HCT116 (cell line): ENCODE data around the gene CEP152.

Source experiments
- CTCF ChIP-seq, 3 experiments: fragments of 200-600 bp in 1 of 3; sonication (generic) in 1 of 3; IDR thresholded peaks in 2 of 3; conservative IDR thresholded peaks in 1 of 3; 2 replicates each; pipeline ENCODE4 v1.5.1; 2012 to 2017; ENCODE audit warnings: low read depth in 2 of 3, low read length in 2 of 3, antibody characterized with exemption in 1 of 3, borderline replicate concordance in 1 of 3, control low read depth in 1 of 3, mild to moderate bottlenecking in 1 of 3, mixed read lengths in 1 of 3, mixed run types in 1 of 3, moderate library complexity in 1 of 3; ENCODE audit not compliant: insufficient read depth in 1 of 3
- SP1 ChIP-seq: IDR thresholded peaks from 2 replicates; pipeline ENCODE4 v1.6.1; 2012; ENCODE audit warnings: low read depth
- ZFX ChIP-seq: fragments of 450-650 bp; IDR thresholded peaks from 2 replicates; pipeline ENCODE4 v1.6.1; 2017

DNA sequence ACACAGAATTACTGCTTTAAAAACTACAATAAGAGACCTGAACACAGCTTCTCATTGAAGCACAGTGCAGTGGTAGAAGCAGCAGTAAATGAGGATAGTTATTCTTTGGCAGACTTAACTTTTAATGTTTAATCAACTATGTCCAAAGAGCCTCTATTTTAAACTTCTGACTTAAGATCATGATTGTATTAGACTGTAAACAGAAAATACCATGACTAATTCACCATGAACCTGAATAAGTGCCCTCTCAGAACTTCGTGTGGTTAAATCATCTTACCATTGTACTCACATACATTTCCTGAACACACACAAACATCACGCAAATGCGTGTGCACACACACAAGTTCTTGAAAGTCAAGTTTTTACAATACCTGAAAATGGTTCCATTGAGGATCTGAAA is 13.9 kb downstream of the CEP152 start:
- TF ChIP-seq ZFX: no peak
- TF ChIP-seq CTCF (IDR thresholded peaks at IDR 0.05 in 2 of 3, conservative IDR thresholded peaks at IDR 0.05 in 1 of 3; ENCODE audit: borderline replicate concordance in 1 of 3, insufficient read depth in 1 of 3, low read depth in 2 of 3, low read length in 2 of 3): no peak
- TF ChIP-seq SP1: no peak
